Neutrophil (primary cell): ENCODE data around the gene XKR8.

ENCODE experiments used
- H3K27ac ChIP-seq: fragments of 200-600 bp; sonication (generic); 2 replicates; pipeline ENCODE4 v1.5.1; 2016; ENCODE audit warnings: mild to moderate bottlenecking, moderate library complexity
- H3K27me3 ChIP-seq: fragments of 200-600 bp; sonication (generic); 2 replicates; pipeline ENCODE4 v1.6.0; 2016; ENCODE audit warnings: mild to moderate bottlenecking
- H3K36me3 ChIP-seq: fragments of 200-600 bp; sonication (generic); 2 replicates; pipeline ENCODE4 v1.5.1; 2017
- H3K4me1 ChIP-seq, 2 experiments: fragments of 200-600 bp in 1 of 2; sonication (generic) in 1 of 2; 1 replicate in 1 of 2; 2 replicates in 1 of 2; pipeline versions ENCODE4 v1.5.1 to v1.6.1; 2013 to 2016; ENCODE audit warnings: low read depth in 1 of 2, low read length in 1 of 2, mild to moderate bottlenecking in 1 of 2, moderate library complexity in 1 of 2; ENCODE audit not compliant: control insufficient read depth in 1 of 2, insufficient read depth in 1 of 2
- H3K4me3 ChIP-seq, 2 experiments: fragments of 200-600 bp in 1 of 2; sonication (generic) in 1 of 2; 1 replicate in 1 of 2; 2 replicates in 1 of 2; pipeline ENCODE4 v1.5.1; 2013 to 2016; ENCODE audit warnings: low read depth in 1 of 2, low read length in 1 of 2, mild to moderate bottlenecking in 1 of 2, moderate library complexity in 1 of 2
- H3K9me3 ChIP-seq: fragments of 200-600 bp; sonication (generic); 2 replicates; pipeline ENCODE4 v1.5.1; 2016
- CTCF ChIP-seq: fragments of 200-600 bp; sonication (generic); IDR thresholded peaks from 2 replicates; pipeline ENCODE4 v1.5.1; 2016; ENCODE audit warnings: antibody characterized with exemption

XKR8 gene

GRCh38 chr1:27963393-27963792 lies 3.6 kb downstream of the XKR8 start:
- Histone ChIP-seq H3K27ac (peak overlapping the region; percentile 25), H3K4me3 (no peak overlapping the region), H3K36me3 (peaks cover 58% of the 10 kb centered on the region), H3K9me3 (no peaks in the 10 kb centered on the region), H3K27me3 (no peaks in the 10 kb centered on the region), H3K4me1 (peaks cover 41 to 44% of the 10 kb centered on the region in 2 experiments)
- no peak for TF ChIP-seq CTCF

- no peak for TF ChIP-seq CTCF
- Histone ChIP-seq H3K36me3 (peaks cover 72% of the 10 kb centered on the region), H3K4me3 (no peak overlapping the region), H3K4me1 (peaks cover 14% of the 10 kb centered on the region in 2 experiments), H3K9me3 (no peaks in the 10 kb centered on the region), H3K27me3 (no peaks in the 10 kb centered on the region), H3K27ac (no peak overlapping the region)
Measured at GRCh38 chr1:27966402-27967105, 6.8 kb downstream of the XKR8 start.

- Histone ChIP-seq H3K27me3 (no peaks in the 10 kb centered on the region), H3K27ac (peak overlapping the region; percentile 51), H3K4me3 (no peak overlapping the region), H3K9me3 (no peaks in the 10 kb centered on the region), H3K36me3 (peaks cover 72% of the 10 kb centered on the region), H3K4me1 (peaks cover 6 to 7% of the 10 kb centered on the region in 2 experiments)
- no peak for TF ChIP-seq CTCF
Measured at GRCh38 chr1:27967106-27967883, 7.5 kb downstream of the XKR8 start.

GRCh38 chr1:27967884-27968466 lies 8.2 kb downstream of the XKR8 start:
- peaks cover 73% of the 10 kb centered on the region for H3K36me3 ChIP-seq
- H3K9me3 ChIP-seq = no peaks in the 10 kb centered on the region
- H3K4me3 ChIP-seq = no peak overlapping the region
- peak overlapping the region; percentile 51 for H3K27ac ChIP-seq
- TF ChIP-seq CTCF = no peak
- H3K4me1 ChIP-seq = peaks cover 5 to 7% of the 10 kb centered on the region in 2 experiments
- H3K27me3 ChIP-seq = no peaks in the 10 kb centered on the region

- H3K36me3 ChIP-seq = peaks cover 66% of the 10 kb centered on the region
- no peak for TF ChIP-seq CTCF
Measured at GRCh38 chr1:27968692-27969091, 8.9 kb downstream of the XKR8 start.

More at GRCh38 chr1:27968692-27969091, 8.9 kb downstream of the XKR8 start:
- Histone ChIP-seq H3K4me1 (peaks cover 1 to 2% of the 10 kb centered on the region in 2 experiments), H3K27ac (peak overlapping the region; percentile 51), H3K4me3 (no peak overlapping the region), H3K9me3 (no peaks in the 10 kb centered on the region), H3K27me3 (no peaks in the 10 kb centered on the region)
